ENCODE measurements around the gene NSUN2.

Gene NSUN2

DNA sequence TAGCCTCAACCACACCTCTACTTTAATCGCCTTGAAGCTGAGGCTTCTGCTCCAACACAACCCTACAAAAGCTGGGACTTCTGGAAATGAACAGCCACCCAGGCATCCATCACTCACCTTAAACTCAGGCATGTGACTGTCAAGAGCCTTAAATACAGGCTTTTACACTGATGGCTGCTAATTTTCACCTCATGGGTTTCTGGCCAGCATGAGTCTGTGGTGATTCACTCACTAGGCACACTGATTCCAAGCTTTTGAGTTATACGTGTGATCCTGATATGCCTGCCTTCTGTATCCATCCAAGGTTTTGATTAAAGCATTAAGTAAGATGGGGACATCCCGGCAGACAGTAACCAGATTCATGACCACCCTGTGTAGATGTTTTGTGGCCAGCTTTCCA lies 8.9 kb downstream of the NSUN2 start:
- no peaks in the 10 kb centered on the region for H4K20me1 ChIP-seq (ENCODE audit: insufficient read depth, low read length)

DNA sequence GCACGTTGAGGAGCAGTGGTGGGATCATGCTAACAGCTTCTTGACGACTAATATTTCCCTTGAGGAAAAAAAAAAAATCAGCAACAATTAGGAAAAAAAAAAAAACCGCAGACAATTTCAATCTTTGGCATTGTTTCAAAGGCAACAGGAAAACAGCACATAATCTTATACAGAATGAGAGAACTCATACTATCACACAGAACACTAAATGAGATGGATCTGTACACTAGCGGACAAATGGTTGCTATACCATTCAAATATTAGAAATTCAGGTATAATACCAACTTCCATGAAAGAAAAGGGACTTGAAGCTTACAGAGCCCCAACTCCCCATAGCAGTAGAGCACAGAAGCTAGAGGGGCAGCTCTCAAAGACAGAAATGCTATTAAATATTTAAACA lies 9.6 kb downstream of the NSUN2 start:
- Histone ChIP-seq H3K27me3 (ENCODE audit: low read depth, low read length) (no peaks in the 10 kb centered on the region), H4K20me1 (ENCODE audit: insufficient read depth, low read length) (no peaks in the 10 kb centered on the region), H3K4me2 (ENCODE audit: low read length) (no peak overlapping the region), H3K9me3 (ENCODE audit: insufficient read depth, low read length) (no peaks in the 10 kb centered on the region), H3K4me3 (ENCODE audit: low read length) (no peak overlapping the region), H3K4me1 (ENCODE audit: low read length) (no peaks in the 10 kb centered on the region), H2AFZ (ENCODE audit: low read depth, low read length) (no peak overlapping the region), H3K9ac (ENCODE audit: low read length) (no peak overlapping the region), H3K27ac (ENCODE audit: low read length) (no peak overlapping the region), H3K36me3 (replicated peaks; ENCODE audit: low read depth, low read length) (peaks cover 76% of the 10 kb centered on the region), H3K79me2 (ENCODE audit: low read length) (peaks cover 54% of the 10 kb centered on the region)
- TF ChIP-seq, protein P1, sequence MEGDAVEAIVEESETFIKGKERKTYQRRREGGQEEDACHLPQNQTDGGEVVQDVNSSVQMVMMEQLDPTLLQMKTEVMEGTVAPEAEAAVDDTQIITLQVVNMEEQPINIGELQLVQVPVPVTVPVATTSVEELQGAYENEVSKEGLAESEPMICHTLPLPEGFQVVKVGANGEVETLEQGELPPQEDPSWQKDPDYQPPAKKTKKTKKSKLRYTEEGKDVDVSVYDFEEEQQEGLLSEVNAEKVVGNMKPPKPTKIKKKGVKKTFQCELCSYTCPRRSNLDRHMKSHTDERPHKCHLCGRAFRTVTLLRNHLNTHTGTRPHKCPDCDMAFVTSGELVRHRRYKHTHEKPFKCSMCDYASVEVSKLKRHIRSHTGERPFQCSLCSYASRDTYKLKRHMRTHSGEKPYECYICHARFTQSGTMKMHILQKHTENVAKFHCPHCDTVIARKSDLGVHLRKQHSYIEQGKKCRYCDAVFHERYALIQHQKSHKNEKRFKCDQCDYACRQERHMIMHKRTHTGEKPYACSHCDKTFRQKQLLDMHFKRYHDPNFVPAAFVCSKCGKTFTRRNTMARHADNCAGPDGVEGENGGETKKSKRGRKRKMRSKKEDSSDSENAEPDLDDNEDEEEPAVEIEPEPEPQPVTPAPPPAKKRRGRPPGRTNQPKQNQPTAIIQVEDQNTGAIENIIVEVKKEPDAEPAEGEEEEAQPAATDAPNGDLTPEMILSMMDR (IDR thresholded peaks at IDR 0.05; ENCODE audit: low read depth, low read length), result no peak
- no peak for TF ChIP-seq EZH2phosphoT487 (IDR thresholded peaks at IDR 0.05; ENCODE audit: low read depth)

More for the DNA sequence above, 8.9 kb downstream of the NSUN2 start:
- Histone ChIP-seq H3K27me3 (ENCODE audit: low read depth, low read length) (no peaks in the 10 kb centered on the region), H2AFZ (ENCODE audit: low read depth, low read length) (no peak overlapping the region), H3K4me3 (ENCODE audit: low read length) (no peak overlapping the region), H3K27ac (ENCODE audit: low read length) (no peak overlapping the region), H3K79me2 (ENCODE audit: low read length) (peaks cover 61% of the 10 kb centered on the region), H3K36me3 (replicated peaks; ENCODE audit: low read depth, low read length) (peaks cover 76% of the 10 kb centered on the region), H3K4me2 (ENCODE audit: low read length) (no peak overlapping the region), H3K9me3 (ENCODE audit: insufficient read depth, low read length) (no peaks in the 10 kb centered on the region), H3K4me1 (ENCODE audit: low read length) (no peaks in the 10 kb centered on the region), H3K9ac (ENCODE audit: low read length) (no peak overlapping the region)
- no peak for TF ChIP-seq EZH2phosphoT487 (IDR thresholded peaks at IDR 0.05; ENCODE audit: low read depth)
- TF ChIP-seq, protein P1 (IDR thresholded peaks at IDR 0.05; ENCODE audit: low read depth, low read length), result no peak

DNA sequence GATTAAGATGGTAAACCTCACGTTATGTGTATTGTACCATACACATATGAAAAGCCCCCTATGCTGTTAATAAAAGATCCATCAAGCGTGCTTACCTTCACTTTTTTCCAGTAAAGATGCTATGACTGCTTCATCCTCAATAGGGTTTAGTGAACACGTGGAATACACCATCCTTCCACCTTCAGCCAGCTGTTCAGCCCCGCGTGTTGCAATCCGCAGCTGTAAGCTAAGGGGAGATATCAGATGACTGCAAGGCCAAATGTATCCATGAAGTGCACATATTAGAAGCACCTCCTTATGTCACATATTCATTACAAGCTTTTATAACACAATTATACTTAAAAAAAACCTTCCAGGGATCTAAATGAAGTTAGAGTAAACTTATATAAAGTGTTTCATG lies 16.2 kb downstream of the NSUN2 start:
- no peak overlapping the region for H3K4me2 ChIP-seq (ENCODE audit: low read length)
- no peak for TF ChIP-seq EZH2phosphoT487 (IDR thresholded peaks at IDR 0.05; ENCODE audit: low read depth)
- TF ChIP-seq, protein P1 (IDR thresholded peaks at IDR 0.05; ENCODE audit: low read depth, low read length), result no peak
- H3K4me3 ChIP-seq (ENCODE audit: low read length), result no peak overlapping the region
- H3K9me3 ChIP-seq (ENCODE audit: insufficient read depth, low read length), result no peaks in the 10 kb centered on the region
- H3K27ac ChIP-seq (ENCODE audit: low read length), result no peak overlapping the region
- H3K27me3 ChIP-seq (ENCODE audit: low read depth, low read length), result no peaks in the 10 kb centered on the region
- no peaks in the 10 kb centered on the region for H3K4me1 ChIP-seq (ENCODE audit: low read length)
- peaks cover 26% of the 10 kb centered on the region; the same call in 1 of the 2 replicates for H3K79me2 ChIP-seq (ENCODE audit: low read length)
- H3K9ac ChIP-seq (ENCODE audit: low read length), result no peak overlapping the region
- H3K36me3 ChIP-seq (replicated peaks; ENCODE audit: low read depth, low read length), result peaks cover 60% of the 10 kb centered on the region
- no peak overlapping the region for H2AFZ ChIP-seq (ENCODE audit: low read depth, low read length)
- H4K20me1 ChIP-seq (ENCODE audit: insufficient read depth, low read length), result no peaks in the 10 kb centered on the region

DNA sequence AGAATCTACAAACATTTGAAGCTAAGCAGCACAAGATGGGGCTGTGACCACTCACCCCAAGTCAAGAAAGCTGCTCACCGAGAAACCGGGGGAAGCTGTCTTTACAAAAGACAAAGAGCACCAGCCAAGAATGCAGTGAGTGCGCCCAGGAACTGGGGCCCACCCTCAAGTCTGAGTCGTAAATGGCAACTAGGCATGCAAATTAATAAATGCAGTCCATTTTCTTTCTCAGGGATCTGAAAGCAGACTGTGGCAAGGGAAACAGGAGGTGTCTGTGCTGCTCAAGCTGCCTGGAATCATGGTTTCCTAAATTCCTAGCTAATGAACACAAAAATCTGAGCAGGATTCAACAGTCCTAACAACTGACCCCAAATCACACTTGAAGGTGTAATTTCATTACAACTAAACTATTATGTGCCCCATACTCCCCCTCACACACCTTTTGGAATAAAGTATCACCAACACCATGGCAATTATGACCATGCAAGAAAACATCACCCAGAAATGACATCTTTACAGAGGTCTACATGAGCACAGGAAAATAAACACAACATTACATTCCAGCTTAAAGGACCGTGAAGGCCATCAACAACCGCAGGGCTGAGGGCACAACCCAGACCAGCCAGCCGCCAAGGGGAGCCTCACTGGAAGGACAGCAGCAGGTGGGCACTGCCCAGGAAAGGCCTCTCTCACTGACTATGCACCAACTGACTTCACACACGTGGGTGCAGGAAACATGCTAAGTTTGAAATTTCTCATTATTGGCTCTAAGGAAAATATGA lies 17.6 kb downstream of the NSUN2 start:
- H3K9ac ChIP-seq (ENCODE audit: low read length), result no peak overlapping the region
- H3K27ac ChIP-seq (ENCODE audit: low read length), result no peak overlapping the region
- H2AFZ ChIP-seq (ENCODE audit: low read depth, low read length), result no peak overlapping the region
- H4K20me1 ChIP-seq (ENCODE audit: insufficient read depth, low read length), result no peaks in the 10 kb centered on the region
- H3K79me2 ChIP-seq (ENCODE audit: low read length), result peaks cover 26% of the 10 kb centered on the region; the same call in 1 of the 2 replicates
- TF ChIP-seq, protein P1 (IDR thresholded peaks at IDR 0.05; ENCODE audit: low read depth, low read length), result no peak
- TF ChIP-seq EZH2phosphoT487 (IDR thresholded peaks at IDR 0.05; ENCODE audit: low read depth), result no peak
- H3K36me3 ChIP-seq (replicated peaks; ENCODE audit: low read depth, low read length), result peaks cover 63% of the 10 kb centered on the region
- no peaks in the 10 kb centered on the region for H3K4me1 ChIP-seq (ENCODE audit: low read length)
- H3K27me3 ChIP-seq (ENCODE audit: low read depth, low read length), result no peaks in the 10 kb centered on the region
- no peaks in the 10 kb centered on the region for H3K9me3 ChIP-seq (ENCODE audit: insufficient read depth, low read length)
- no peak overlapping the region for H3K4me3 ChIP-seq (ENCODE audit: low read length)
- no peak overlapping the region for H3K4me2 ChIP-seq (ENCODE audit: low read length)

Measured in OCI-LY3 (cell line).